ENCODE results near the gene ARHGEF1. TPM values are rescaled to one million over a fixed set of nuclear protein-coding genes. Genes with fewer than 3 reads are reported as not detected.
A peak's percentile ranks its signal among the peaks of the same experiment; 100 is the strongest.

The ARHGEF1 gene
- total and polyA plus RNA-seq, 2 donors (not counting 1 experiment from before 2014, with no cell fraction given): 646 to 886 TPM

DNA sequence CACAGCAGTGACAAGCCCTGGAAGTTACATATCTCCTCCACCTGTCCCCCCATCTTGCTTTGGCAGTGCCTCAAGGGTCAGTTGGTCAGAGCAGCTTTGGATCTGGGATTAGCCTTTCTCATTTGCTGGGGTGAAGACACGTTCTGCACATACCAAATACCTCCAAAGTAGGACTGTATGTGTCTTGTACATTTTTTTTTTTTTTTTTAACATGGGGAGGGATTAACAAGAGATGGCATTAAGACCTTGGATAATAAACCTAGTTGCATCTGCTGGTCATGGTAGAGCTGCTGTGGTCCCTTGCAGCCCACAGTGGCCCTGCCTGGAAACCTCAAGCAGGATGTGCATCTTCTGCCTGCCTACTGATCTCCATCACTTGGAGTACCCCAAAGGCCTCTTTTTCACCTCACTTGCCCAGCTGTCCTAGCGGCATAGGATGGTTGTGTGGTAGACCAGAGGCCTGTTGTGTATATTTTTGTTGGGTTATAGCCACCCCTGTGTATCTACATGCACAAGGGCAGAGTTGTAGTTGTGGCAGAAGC lies 20.5 kb upstream of the ARHGEF1 start:
- DNase-seq (no peak), ATAC-seq (ENCODE audit: low read depth) (no peak)
- no peaks in the 10 kb centered on the region for H3K9me3 ChIP-seq (ENCODE audit: control extremely low read depth in 1 of 3, control insufficient read depth in 2 of 3, insufficient read depth in 1 of 3, low read length in 2 of 3)
- peak overlapping the region; percentile 94 for H3K4me2 ChIP-seq (replicated peaks; ENCODE audit: low read depth, low read length, poor library complexity, severe bottlenecking)
- TF ChIP-seq, protein P1, sequence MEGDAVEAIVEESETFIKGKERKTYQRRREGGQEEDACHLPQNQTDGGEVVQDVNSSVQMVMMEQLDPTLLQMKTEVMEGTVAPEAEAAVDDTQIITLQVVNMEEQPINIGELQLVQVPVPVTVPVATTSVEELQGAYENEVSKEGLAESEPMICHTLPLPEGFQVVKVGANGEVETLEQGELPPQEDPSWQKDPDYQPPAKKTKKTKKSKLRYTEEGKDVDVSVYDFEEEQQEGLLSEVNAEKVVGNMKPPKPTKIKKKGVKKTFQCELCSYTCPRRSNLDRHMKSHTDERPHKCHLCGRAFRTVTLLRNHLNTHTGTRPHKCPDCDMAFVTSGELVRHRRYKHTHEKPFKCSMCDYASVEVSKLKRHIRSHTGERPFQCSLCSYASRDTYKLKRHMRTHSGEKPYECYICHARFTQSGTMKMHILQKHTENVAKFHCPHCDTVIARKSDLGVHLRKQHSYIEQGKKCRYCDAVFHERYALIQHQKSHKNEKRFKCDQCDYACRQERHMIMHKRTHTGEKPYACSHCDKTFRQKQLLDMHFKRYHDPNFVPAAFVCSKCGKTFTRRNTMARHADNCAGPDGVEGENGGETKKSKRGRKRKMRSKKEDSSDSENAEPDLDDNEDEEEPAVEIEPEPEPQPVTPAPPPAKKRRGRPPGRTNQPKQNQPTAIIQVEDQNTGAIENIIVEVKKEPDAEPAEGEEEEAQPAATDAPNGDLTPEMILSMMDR (IDR thresholded peaks at IDR 0.05): no peak
- no peak for TF ChIP-seq EZH2 (IDR thresholded peaks at IDR 0.05; ENCODE audit: borderline replicate concordance, insufficient read depth, low read depth, low read length, poor library complexity, severe bottlenecking)
- H2AFZ ChIP-seq (ENCODE audit: insufficient read depth, low read depth, low read length, poor library complexity, severe bottlenecking): no peak overlapping the region
- H3K4me1 ChIP-seq (ENCODE audit: control insufficient read depth in 2 of 2, insufficient read depth in 2 of 2, low read length in 2 of 2): peaks cover 42 to 65% of the 10 kb centered on the region in 2 donors
- H3K27ac ChIP-seq (ENCODE audit: low read length in 2 of 2): peak overlapping the region in 1 of 2 donors; percentile 94
- Mint-ChIP-seq H3K27ac (peak overlapping the region; percentile 50), H3K9me3 (ENCODE audit: insufficient read depth) (no peaks in the 10 kb centered on the region), H3K27me3 (no peaks in the 10 kb centered on the region), H3K4me3 (peak overlapping the region; percentile 24), H3K4me1 (peaks cover 55% of the 10 kb centered on the region)
- H3K4me3 ChIP-seq (ENCODE audit: control extremely low read depth in 1 of 5, extremely low read depth in 1 of 5, insufficient read depth in 1 of 5, low read depth in 2 of 5, low read length in 4 of 5): no peak overlapping the region
- H3K36me3 ChIP-seq (replicated peaks in 1 of 2; ENCODE audit: control extremely low read depth in 1 of 2, control insufficient read depth in 1 of 2, extremely low read depth in 1 of 2, insufficient read depth in 2 of 2, low read length in 1 of 2): peaks cover 2 to 55% of the 10 kb centered on the region in 2 experiments
- ChIA-PET CTCF (interaction anchor here (0.7 to 17.0 kb wide), 8 partner anchors 11 to 86 kb away, joined by 3 to 331 read pairs (median 4); no protein-coding TSS in a partner anchor), POLR2A (interaction anchor here (1.1 to 1.4 kb wide), 2 partner anchors 11 to 82 kb away, joined by 3 to 4 read pairs; no protein-coding TSS in a partner anchor)
- intact Hi-C loops (cut with micrococcal nuclease): no loop called here
- H3K79me2 ChIP-seq (ENCODE audit: control insufficient read depth, insufficient read depth, low read length): peaks cover 73% of the 10 kb centered on the region
- H3K27me3 ChIP-seq (replicated peaks in 1 of 4; ENCODE audit: control extremely low read depth in 1 of 4, control insufficient read depth in 3 of 4, insufficient read depth in 4 of 4, low read length in 3 of 4): no peaks in the 10 kb centered on the region
- WGBS (ENCODE audit: insufficient coverage): no CpG with 5 or more reads among the region's 2 CpGs
- H4K20me1 ChIP-seq (ENCODE audit: control insufficient read depth, insufficient read depth, low read length, poor library complexity, severe bottlenecking): peaks cover 68% of the 10 kb centered on the region
- H3K9ac ChIP-seq (ENCODE audit: low read length): no peak overlapping the region

DNA sequence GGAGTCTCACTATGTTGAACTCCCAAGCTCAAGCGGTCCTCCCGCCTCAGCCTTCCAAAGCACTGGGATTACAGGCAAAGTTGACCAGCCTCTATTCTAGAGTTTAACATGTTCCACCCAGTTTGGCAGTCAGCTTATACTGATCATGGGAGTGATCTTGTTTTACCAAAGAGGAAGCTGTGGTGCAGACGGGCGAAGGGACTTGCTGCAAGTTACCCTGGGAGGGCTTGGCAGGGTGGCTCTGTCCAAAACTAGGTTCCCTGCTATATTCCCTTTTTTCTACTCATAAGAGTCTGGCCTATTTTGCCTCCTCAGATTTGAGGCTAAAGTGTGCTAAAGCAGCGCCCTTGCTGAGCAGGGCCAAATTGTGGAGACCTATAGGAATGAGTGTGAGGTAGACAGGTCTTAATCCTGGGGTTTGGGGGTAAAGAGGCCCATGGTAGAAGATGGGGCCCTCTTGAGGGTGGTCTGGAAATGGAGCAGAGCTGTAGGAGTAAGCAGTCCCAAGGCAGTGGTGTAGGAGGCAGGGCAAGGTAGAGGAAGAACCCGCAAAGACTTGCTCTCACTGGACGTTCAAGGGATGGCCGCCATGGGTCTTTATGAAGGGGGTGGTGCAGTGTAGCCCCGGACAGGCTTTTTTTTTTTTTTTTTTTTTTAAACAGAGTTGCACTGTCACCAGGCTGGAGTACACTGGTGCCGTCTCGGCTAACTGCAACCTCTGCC lies 19.6 kb upstream of the ARHGEF1 start:
- peaks cover 46 to 74% of the 10 kb centered on the region in 2 donors for H3K4me1 ChIP-seq (ENCODE audit: control insufficient read depth in 2 of 2, insufficient read depth in 2 of 2, low read length in 2 of 2)
- POLR2A ChIA-PET: interaction anchor here (0.5 to 1.4 kb wide), 3 partner anchors 10 to 81 kb away, joined by 3 to 4 read pairs (median 3); no protein-coding TSS in a partner anchor
- ATAC-seq (ENCODE audit: low read depth) (no peak), DNase-seq (no peak)
- Mint-ChIP-seq H3K27ac (peak overlapping the region; percentile 76), H3K27me3 (no peaks in the 10 kb centered on the region), H3K4me3 (peak overlapping the region; percentile 30), H3K4me1 (peaks cover 62% of the 10 kb centered on the region), H3K9me3 (ENCODE audit: insufficient read depth) (no peaks in the 10 kb centered on the region)
- peaks cover 82% of the 10 kb centered on the region for H3K79me2 ChIP-seq (ENCODE audit: control insufficient read depth, insufficient read depth, low read length)
- H4K20me1 ChIP-seq (ENCODE audit: control insufficient read depth, insufficient read depth, low read length, poor library complexity, severe bottlenecking): peaks cover 77% of the 10 kb centered on the region
- peak overlapping the region in 1 of 2 donors; percentile 94 for H3K27ac ChIP-seq (ENCODE audit: low read length in 2 of 2)
- CTCF ChIA-PET: interaction anchor here (0.9 to 17.0 kb wide), 6 partner anchors 10 to 85 kb away, joined by 3 to 331 read pairs (median 4); no protein-coding TSS in a partner anchor
- H3K36me3 ChIP-seq (replicated peaks in 1 of 2; ENCODE audit: control extremely low read depth in 1 of 2, control insufficient read depth in 1 of 2, extremely low read depth in 1 of 2, insufficient read depth in 2 of 2, low read length in 1 of 2): peaks cover 2 to 63% of the 10 kb centered on the region in 2 experiments
- no peaks in the 10 kb centered on the region for H3K9me3 ChIP-seq (ENCODE audit: control extremely low read depth in 1 of 3, control insufficient read depth in 2 of 3, insufficient read depth in 1 of 3, low read length in 2 of 3)
- H2AFZ ChIP-seq (ENCODE audit: insufficient read depth, low read depth, low read length, poor library complexity, severe bottlenecking): no peak overlapping the region
- WGBS (ENCODE audit: insufficient coverage): 75% methylated on average over 8 of the region's 11 CpGs
- H3K9ac ChIP-seq (ENCODE audit: low read length): no peak overlapping the region
- H3K4me3 ChIP-seq (ENCODE audit: control extremely low read depth in 1 of 5, extremely low read depth in 1 of 5, insufficient read depth in 1 of 5, low read depth in 2 of 5, low read length in 4 of 5): no peak overlapping the region
- intact Hi-C loops (cut with micrococcal nuclease): no loop called here
- H3K4me2 ChIP-seq (replicated peaks; ENCODE audit: low read depth, low read length, poor library complexity, severe bottlenecking): peak overlapping the region; percentile 94
- no peaks in the 10 kb centered on the region for H3K27me3 ChIP-seq (replicated peaks in 1 of 4; ENCODE audit: control extremely low read depth in 1 of 4, control insufficient read depth in 3 of 4, insufficient read depth in 4 of 4, low read length in 3 of 4)
- TF ChIP-seq, protein P1 (IDR thresholded peaks at IDR 0.05): no peak
- TF ChIP-seq EZH2 (IDR thresholded peaks at IDR 0.05; ENCODE audit: borderline replicate concordance, insufficient read depth, low read depth, low read length, poor library complexity, severe bottlenecking): no peak
